HG03432 (cell line): ENCODE measurements around the gene BBS2.

Source experiments
- ATAC-seq: cut with Tn5 transposase; IDR thresholded peaks from one replicate; pipeline ENCODE4 v1.9.1; 2021; ENCODE audit warnings: mild to moderate bottlenecking, moderate library complexity; ENCODE audit not compliant: unreplicated experiment

Gene BBS2, protein sequence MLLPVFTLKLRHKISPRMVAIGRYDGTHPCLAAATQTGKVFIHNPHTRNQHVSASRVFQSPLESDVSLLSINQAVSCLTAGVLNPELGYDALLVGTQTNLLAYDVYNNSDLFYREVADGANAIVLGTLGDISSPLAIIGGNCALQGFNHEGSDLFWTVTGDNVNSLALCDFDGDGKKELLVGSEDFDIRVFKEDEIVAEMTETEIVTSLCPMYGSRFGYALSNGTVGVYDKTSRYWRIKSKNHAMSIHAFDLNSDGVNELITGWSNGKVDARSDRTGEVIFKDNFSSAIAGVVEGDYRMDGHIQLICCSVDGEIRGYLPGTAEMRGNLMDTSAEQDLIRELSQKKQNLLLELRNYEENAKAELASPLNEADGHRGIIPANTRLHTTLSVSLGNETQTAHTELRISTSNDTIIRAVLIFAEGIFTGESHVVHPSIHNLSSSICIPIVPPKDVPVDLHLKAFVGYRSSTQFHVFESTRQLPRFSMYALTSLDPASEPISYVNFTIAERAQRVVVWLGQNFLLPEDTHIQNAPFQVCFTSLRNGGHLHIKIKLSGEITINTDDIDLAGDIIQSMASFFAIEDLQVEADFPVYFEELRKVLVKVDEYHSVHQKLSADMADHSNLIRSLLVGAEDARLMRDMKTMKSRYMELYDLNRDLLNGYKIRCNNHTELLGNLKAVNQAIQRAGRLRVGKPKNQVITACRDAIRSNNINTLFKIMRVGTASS

DNA sequence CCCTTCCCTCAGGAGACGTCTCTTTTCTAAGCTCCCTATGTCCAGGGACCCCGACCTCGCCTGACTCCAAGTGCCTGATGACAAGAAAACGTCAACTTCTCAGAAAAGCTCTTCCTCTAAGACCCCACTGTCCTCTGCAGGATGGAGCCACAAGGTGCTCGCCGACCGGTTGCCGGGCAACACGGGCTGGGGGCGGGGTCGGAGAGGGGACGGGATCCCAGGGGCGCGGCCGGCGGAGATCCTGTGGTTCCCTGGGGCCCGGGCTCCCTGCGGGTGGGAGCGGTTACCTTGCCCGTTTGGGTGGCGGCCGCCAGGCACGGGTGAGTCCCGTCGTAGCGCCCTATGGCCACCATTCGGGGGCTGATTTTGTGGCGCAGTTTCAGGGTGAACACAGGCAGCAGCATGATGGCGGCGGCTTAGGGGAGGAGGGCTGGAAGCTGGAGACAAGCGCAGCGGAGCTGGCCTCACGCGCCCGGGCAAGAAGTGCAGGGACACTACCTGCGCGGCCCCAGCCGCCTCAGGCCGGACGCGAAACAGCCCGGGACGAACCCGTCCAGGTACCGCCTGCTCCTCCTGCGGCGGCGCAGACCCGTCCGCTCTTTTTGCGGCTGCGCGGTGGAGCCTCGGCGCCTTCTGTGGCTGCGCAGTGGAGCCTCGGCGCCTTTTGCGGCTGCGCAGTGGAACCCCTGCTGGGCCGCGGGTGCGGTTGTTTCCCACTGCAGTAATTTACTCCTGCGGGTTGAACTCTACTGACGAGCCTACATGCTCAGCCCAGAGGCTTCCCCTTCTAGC lies at the start of gene BBS2:
TSS of gene BBS2 (minus strand) at position 566 of the 792 bp plus-strand sequence. CDS start at position 404, 162 bp downstream.
- peak; percentile 88 for ATAC-seq

DNA sequence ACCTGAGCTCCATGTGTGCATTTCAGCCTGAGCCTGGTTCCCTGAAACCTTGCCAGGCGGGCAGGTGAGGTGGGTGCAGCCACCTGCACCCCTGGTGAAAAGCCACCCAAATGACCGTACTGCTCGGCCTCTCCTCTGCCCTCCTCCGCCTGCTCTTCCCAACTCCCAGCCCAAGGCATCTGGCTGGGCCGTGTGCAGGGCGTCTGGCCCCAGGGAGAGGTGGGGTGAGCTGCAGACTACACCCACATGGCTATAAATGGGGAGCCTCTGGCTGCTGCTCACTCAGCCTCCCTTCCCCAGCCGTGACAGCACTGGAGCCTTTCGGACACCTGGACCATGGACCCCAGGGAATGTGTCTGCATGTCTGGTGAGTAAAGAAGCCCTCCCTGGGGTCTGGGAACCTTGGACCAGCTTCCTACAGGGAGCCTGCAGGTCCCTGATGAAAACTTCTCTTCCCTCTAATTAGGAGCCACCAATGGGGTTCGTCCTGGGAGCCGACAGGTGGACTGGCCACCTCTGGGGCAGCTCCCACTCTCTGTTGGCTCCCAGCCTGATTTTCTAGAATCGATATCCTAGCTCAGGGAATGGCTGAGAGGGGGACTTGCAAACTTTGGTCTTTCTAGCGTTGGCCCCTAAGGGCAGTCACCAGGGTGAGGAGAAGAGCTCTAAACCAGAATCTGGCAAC lies 45.1 kb upstream of the BBS2 start, which contains the start of gene MT4:
TSS of gene MT4 (plus strand) at position 281 of the 685 bp plus-strand sequence. CDS start at position 337, 56 bp downstream.
- ATAC-seq = no peak

DNA sequence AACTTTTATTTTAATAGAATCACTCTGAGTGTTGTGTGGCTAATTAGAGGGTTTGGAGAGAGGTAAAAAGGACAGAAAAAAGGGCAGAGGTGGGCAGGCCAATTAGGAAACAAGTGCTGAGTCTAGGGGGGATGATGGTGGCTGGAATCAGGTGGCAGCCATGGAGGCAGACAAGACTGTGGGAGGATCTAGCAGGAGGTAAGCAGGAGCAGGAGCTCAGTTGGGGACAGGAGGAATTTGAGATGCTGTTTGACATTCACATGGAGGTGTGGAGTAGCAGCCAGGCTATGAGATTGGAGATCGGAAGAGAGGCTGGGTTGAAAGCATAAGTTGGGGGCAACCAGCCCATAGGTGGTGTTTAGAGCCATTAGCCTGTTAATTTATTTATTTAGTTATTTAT lies 41.3 kb upstream of the BBS2 start:
- no peak for ATAC-seq

DNA sequence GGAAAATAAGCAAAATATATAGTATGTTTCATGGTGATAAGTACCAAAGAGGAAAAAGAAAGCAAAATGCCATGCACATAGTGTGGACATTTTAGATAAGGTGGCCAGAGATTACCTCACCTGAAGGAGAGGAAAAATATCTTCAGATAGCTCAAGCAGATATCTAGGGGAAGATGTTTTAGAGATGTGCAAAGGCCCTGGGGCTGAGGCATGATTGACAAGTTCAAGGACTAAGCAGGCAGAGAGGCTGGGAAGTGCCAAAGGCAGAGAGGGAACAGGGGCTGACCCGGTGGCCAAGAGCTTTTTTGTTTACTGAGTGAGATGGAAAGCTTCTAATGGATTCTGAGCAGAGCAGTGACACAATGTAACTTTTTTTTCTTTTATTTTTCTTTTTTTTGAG lies 40.6 kb upstream of the BBS2 start:
- ATAC-seq = no peak

DNA sequence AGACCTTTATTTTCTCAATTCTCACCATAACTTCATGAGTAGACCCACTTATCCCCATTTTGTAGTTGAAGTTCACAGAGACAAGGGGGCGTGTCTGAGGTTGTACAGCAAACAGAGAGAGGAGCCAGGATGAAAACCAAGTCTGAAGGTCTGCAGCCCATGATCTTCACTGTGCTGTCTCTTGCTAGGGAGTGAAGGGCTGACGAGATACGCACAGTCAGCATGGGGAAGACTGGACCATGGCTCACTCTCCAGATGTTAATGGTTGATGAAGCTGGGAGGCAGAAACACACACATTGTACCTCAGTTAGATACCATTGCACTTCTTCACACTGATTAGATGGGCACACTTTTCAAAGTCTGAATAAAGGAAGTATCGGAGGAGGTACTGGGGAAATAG lies 39.3 kb upstream of the BBS2 start:
- no peak for ATAC-seq

DNA sequence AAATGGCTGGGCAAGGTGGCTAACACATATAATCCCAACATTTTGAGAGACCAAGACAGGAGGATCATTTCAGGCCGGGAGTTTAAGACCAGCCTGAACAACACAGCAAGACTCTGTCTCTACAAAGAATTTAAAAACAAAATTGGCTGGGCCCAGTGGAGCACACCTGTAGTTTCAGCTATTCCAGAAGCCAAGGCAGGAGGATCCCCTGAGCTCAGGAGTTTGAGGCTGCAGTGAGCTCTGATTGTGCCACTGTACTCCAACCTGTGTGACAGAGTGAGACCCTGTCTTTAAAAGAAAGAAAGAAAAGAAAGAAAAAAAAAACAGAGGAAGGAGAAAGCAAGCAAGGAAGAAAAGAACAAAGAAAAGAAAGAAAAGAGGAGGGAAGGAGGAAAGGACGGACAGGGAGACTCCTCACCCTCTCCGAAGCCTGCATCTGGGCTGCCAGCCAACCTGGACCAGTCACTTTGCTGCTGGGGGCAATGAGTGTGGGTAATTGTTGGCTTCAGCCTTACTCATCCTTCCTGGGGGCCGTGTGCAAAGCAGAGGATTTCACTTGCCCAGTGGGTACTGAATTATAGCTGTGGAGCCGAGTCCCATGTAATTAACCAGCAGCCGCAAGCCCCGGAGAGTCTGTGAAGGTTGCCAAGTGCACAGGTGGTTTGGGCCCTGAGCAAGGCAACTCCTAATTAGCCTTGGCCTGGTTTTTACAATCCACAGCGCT lies 38.4 kb upstream of the BBS2 start:
- ATAC-seq = no peak

DNA sequence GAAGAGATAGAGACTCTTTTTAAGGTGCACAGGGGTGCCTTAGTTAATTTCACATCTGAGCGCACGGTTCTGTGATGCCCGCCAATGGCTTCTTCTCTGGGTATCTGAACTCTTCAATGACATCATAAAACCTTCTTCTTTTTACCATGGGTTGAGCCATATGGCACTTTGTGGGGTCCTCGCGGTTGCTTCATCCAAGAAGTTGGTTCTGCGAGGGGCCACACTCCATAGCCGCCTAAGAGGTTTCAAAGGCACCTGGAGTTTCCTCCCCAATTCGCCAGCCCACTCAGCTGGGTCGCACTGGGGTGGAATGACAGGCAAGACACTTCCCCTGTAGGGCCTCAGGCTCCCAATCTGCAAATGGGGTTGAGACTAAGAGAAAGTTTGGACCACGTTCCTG lies 34.6 kb upstream of the BBS2 start:
- no peak for ATAC-seq

DNA sequence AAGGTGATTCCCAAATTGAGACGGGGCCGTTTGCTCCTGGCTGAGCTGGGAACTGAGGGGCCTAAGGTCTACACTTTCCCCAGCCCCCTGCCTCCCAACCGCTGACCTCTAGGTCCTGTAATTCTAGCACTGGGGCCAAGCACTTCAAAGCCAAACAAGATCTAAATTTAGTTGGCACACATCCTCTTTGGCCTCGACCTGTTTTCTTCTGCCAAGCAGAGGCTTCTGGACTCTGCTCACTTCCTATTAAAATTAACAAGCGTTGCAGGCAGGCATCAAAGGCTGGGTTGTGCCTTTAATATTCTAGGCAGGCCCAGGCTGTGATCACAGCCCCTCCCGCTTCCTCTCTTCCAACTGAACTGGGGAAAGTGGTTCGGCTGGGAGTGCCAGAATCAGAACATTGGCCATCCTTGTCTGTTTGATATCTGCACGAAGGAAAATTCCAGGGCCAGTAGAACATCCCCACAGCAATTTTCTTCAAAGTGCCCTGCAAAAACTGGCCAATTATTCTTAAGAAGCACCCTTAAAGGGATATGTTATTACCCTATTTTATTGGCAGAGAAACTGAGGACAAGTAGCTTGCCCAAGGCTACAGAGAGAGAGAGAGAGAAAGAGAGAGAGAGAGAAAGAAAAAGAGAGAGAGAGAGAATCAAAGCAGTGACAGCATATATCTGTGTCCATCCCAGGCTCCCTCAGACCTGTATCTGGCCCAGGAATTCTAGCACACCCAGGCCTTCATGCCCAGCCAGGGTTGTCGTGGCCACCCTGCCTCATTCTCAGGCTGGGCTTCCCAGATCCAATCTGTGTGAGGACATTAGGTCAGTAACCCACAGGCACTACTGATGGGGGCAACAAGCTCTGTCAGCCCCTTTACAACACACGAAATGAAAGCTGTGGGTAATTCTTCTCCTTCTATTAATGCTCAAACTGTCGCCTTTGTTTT lies 32.2 kb upstream of the BBS2 start:
- no peak for ATAC-seq

DNA sequence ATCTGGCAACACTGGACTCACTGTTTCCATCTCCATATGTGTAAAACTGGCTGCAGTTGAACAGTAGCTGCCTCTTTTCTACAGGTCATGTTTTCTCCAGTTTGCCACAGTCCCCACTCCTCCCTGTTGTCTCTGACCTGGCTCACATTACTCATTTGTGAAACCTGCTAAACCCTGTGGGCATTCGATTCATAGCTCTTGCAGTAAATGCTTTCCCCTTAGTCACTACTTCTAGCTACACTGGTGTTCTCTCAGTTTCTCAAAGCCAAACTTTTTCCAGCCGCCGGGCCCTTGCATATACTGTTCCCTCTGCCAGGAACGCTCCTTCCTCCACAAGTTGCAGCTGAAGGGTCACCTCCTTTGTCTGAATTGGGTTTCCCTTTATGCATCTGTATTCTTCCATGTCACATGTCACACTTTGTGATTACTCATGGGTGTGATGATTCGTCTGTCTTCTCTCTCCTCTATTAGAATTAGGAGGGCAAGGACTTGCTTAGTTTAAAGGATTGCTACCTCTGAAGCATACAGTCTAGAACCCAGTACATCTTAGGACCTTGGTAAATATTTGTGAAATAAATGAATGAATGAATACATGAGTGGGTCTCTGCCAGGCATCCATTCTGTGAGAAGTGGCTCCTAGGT lies 30.0 kb upstream of the BBS2 start:
- no peak for ATAC-seq

DNA sequence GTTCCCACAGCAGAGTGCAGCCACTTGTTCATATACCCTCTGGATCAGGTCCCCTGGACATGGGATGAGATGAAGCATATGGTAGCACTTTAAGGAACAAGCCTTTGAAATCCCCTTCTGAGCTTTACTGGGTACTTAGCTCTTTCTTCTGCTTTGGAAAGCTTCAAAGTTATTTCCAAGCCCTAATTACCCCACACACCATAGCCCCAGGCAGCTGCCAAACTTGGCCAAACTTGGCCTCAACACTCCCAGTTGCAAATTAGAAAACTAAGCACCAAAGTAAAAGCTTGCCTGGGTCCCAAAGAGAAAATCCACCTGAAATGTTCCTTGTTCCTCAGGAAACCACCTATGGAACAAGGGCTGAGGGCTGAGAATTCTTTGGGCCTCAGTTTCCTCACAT lies 29.3 kb upstream of the BBS2 start:
- no peak for ATAC-seq

DNA sequence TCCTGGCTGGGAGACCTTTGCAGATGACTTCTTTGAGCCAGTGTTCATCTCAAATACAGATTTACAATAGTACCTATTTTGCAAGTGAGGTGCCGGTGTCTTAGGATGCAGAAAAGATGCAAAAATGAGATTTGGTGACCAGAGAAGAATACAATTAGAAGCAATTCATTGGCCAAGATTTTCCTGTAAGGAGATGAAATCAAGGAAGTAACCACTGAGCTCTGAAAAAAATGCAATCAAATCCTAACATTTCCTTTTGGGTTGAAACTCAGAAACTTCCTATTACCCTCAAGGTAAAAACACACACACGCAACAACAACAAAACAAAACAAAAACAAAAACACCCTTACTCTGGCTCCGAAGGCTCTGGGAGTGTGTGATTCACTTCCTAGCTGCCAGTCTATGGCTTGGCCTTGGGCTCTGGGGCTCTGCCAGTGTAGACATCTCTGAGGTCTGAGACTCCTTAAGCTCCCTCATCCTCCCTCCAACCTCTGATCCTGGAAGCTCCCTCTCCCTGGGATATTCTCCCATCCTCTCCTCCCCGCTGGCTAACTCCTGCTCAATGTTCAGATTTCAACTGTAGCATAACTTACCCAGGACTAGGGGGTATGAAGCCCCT lies 28.2 kb upstream of the BBS2 start:
- ATAC-seq = no peak

DNA sequence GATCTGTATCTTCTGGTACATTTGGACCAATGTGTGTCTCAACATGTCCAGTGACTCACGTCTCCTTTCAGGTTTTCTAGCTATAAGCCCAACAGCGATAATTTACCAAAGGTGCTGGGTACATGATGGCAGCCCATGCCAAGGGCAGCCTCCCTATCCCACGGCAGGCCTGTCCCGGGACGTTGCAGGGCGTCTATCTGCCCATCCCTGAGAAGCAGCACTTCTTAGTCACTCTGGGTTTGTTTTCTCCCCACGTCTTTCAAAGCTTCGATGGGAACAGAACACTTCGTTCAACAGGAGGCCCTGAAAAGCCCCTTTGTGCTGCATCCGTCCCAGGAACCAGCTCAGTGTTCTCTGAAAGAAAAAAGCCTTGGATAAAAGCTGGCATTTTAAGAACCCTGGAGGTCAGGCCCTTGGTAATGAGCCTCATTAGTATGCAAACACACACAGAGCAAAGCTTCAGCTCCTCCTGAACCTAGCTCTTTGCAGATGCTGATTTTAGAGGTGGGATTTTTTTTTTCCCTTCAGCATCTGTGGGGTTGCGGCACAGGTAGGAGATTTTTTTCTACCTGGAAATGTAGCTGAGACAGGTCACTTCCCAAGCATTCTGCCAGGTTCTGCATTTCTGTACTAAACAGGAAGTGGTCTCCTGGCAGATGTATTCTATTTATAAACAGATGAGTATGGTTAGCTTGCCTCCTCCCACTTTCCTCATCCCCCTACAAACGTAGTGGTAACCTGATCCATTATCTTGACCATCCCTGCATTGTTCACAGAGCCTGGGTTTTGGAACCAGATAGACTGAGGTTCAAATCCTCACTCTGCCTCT lies 27.5 kb upstream of the BBS2 start:
- no peak for ATAC-seq

DNA sequence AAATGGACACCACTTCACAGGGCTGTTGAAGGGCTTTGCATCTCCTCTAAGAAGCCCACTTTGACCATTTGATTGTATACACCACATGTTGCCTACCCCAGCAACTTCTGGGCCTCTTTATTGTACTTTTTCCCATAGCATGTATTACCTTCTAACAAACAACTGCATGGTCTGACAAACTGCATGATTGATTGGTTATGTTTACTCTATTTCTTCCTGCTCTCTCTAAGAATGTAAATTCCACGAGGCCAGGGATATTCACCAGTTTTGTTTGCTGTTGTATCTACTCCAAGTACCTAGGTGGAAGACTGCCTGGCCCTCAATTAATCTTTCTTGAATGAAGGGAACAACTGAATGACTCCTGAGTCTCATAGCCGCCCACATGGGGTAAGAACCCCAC lies 22.2 kb upstream of the BBS2 start:
- ATAC-seq = no peak

DNA sequence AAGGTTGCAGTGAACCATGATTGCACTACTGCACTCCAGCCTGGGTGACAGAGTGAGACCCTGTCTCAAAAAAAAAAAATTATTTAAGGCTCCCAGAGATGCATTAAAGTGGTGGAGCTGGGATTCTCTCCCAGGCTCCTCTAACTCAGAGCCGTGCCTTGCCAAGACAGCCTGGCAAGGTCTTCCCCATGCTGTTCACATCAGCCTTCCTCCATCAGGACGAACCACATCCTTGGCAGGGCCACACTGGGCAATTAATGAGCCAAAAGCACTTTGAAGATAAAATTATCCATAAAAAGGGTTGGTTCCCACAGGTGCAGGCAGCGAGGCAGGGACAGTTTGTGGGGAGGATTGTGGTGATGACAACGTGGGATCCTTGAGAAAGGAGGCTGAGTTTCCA lies 19.8 kb upstream of the BBS2 start:
- no peak for ATAC-seq

DNA sequence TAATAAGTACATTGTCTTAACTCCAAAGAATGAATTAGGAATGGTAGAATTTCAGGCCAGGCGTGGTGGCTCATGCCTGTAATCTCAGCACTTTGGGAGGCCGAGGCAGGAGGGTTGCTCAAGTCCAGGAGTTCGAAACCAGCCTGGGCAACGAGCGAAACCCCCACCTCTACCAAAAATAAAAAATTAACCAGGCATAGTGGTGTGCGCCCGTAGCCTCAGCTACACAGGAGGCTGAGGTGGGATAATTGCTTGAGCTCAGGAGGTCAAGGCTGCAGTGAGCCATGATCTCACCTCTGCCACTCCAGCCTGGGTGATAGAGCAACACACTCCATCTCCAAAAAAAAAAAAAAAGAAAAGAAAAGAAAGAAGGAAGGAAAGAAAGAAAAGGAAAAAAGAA lies 18.5 kb upstream of the BBS2 start:
- no peak for ATAC-seq

DNA sequence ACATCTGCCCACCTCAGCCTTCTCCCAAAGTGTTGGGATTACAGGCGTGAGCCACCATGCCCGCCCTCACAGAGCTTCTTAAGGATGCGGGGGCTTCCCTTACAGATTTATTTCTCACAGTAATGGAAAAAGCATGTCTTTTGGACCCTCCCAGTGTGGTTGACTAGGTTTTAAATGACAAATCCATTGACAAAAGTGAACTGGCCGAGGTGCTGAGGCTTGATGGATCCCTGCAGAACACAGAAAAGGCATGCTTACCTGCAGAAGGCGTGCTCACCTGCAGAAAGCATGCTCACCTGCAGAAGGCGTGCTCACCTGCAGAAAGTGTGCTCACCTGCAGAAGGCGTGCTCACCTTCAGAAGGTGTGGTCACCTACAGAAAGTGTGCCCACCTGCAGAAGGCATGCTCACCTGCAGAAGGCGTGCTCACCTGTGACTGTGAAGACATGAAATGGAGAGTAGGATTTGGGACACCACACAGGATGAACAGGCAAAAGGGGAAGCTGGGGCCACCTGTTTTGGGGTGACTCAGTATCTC lies 15.1 kb upstream of the BBS2 start:
- no peak for ATAC-seq

DNA sequence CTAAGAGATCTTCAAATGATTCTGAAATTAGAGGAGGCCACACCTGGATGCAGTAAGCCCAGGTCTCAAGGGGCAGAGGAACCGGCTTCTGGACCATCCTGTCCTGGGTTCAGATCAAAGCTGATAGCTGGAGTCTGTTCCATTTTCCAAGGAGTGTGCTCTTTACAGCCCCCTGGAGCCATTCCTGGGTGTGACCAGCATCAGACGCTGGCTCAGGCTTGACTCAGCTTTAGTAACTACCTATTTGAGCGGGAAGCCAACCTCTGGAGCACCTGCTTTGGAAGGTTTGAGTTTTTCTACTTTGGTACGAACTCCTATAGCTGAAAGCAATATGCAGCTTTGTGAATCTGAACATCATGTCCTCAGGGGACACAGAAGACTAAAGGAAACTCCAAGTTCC lies 12.9 kb upstream of the BBS2 start:
- ATAC-seq = no peak
